ENCODE results near the gene MYO5B.

- TF ChIP-seq CTCF (conservative IDR thresholded peaks at IDR 0.05; ENCODE audit: low read length) (no peak), EZH2phosphoT487 (IDR thresholded peaks at IDR 0.05; ENCODE audit: borderline replicate concordance, low read depth, low read length) (no peak)
These were observed 316.9 kb downstream of the MYO5B start for GRCh38 chr18:49878015-49878414.
